MCF 10A (cell line): ENCODE data around the gene MMUT. TPM values are rescaled to one million over a fixed set of nuclear protein-coding genes. Genes with fewer than 3 reads are reported as not detected.

Source experiments
- BruUV-seq: library from RNA; stranded (reverse); fragments of 400-500 nt; replicated peaks from 2 replicates; lab custom pipeline; 2021; lab: Mats Ljungman, UMichigan
- CTCF ChIA-PET: fragments of 300-600 bp; sonication (Branson Sonifier 250); formaldehyde crosslinking; extraction: SDS; loops from one replicate; lab custom pipeline; 2021; ENCODE audit warnings: antibody characterized with exemption, inconsistent platforms; lab: Yijun Ruan, JAX
- POLR2A ChIA-PET: fragments of 300-600, 350-650 bp; sonication (Branson Sonifier 250); formaldehyde crosslinking; extraction: SDS; loops from one replicate; lab custom pipeline; 2020; ENCODE audit warnings: antibody characterized with exemption, inconsistent platforms; lab: Yijun Ruan, JAX
- DNase-seq: peaks from one replicate; pipeline ENCODE4 v3.0.0-alpha.2; 2018; ENCODE audit not compliant: unreplicated experiment
- H3K27ac Mint-ChIP-seq: one replicate; pipeline ENCODE4 v1.8.0; 2022; ENCODE audit warnings: mild to moderate bottlenecking, low read depth, mixed read lengths; ENCODE audit not compliant: unreplicated experiment
- H3K27me3 Mint-ChIP-seq: one replicate; pipeline ENCODE4 v1.8.0; 2022; ENCODE audit warnings: mixed read lengths; ENCODE audit not compliant: insufficient read depth, unreplicated experiment
- H3K36me3 Mint-ChIP-seq: one replicate; pipeline ENCODE4 v1.8.0; 2022; ENCODE audit warnings: mild to moderate bottlenecking, moderate library complexity, mixed read lengths; ENCODE audit not compliant: insufficient read depth, unreplicated experiment
- H3K4me1 Mint-ChIP-seq: one replicate; pipeline ENCODE4 v1.8.0; 2022; ENCODE audit warnings: mixed read lengths; ENCODE audit not compliant: insufficient read depth, unreplicated experiment
- H3K4me3 Mint-ChIP-seq: one replicate; pipeline ENCODE4 v1.8.0; 2022; ENCODE audit warnings: mild to moderate bottlenecking, moderate library complexity, mixed read lengths; ENCODE audit not compliant: unreplicated experiment
- H3K9me3 Mint-ChIP-seq: one replicate; pipeline ENCODE4 v1.8.0; 2022; ENCODE audit warnings: mixed read lengths; ENCODE audit not compliant: unreplicated experiment
- CTCF ChIP-seq: fragments of 200-600 bp; IDR thresholded peaks from one replicate; pipeline ENCODE4 v1.8.0; 2022; ENCODE audit warnings: antibody characterized with exemption, mild to moderate bottlenecking; ENCODE audit not compliant: unreplicated experiment
- intact Hi-C: fragments of 100-400 bp; cut with micrococcal nuclease; formaldehyde crosslinking; loops from 2 replicates; pipeline ENCODE4 v1.14.1; 2022
- total RNA-seq: library from RNA; stranded (reverse); gene quantifications from 2 replicates; pipeline ENCODE4 v1.2.3, GENCODE V29; 2022

Gene MMUT
- total RNA-seq, 1 experiment from 2014 or later = 17.8 TPM

GRCh38 chr6:49384904-49385303 is 78.1 kb downstream of the MMUT start:
- Mint-ChIP-seq H3K9me3 (peaks cover 15% of the 10 kb centered on the region), H3K27ac (no peak overlapping the region), H3K4me3 (no peak overlapping the region), H3K4me1 (no peaks in the 10 kb centered on the region), H3K27me3 (no peaks in the 10 kb centered on the region), H3K36me3 (peaks cover 2% of the 10 kb centered on the region)
- peak; percentile 3 for DNase-seq
- CTCF ChIA-PET = interaction anchor here (0.7 kb wide), 1 partner anchor 1212 kb away, joined by 3 read pairs; no protein-coding TSS in a partner anchor
- POLR2A ChIA-PET = no interaction called here
- BruUV-seq = no TSS peak
- no peak for TF ChIP-seq CTCF
- intact Hi-C loops = loop anchor here (1.0 kb wide), 1 partner anchor 17 kb away; no protein-coding TSS in a partner anchor

Other genes starting within 250 kb of the MMUT start
- 3.9 and 5.4 TPM in 2 replicates for gene CENPQ, start 117 bp upstream of the MMUT start, total RNA-seq
- gene GLYATL3, start 36.7 kb upstream of the MMUT start, total RNA-seq = not detected in 2 replicates
- 29.9 and 37.0 TPM in 2 replicates for gene C6orf141, start 87.4 kb upstream of the MMUT start, total RNA-seq
- not detected in 2 replicates for gene RHAG, start 173.6 kb upstream of the MMUT start, total RNA-seq